ENCODE measurements around the gene DISP3.

Gene DISP3

GRCh38 chr1:11520531-11521233 is 41.7 kb downstream of the DISP3 start:
- H3K27me3 ChIP-seq (replicated peaks; ENCODE audit: control insufficient read depth, insufficient read depth, low read length) = peaks cover 8% of the 10 kb centered on the region
- H3K9me3 ChIP-seq (ENCODE audit: control insufficient read depth, low read length) = no peaks in the 10 kb centered on the region
- H3K4me3 ChIP-seq (ENCODE audit: low read length) = no peak overlapping the region
- DNase-seq (ENCODE audit: low read depth) = no peak
- H3K4me1 ChIP-seq (ENCODE audit: control insufficient read depth, insufficient read depth, low read length) = no peaks in the 10 kb centered on the region
- no peak overlapping the region for H3K9ac ChIP-seq (ENCODE audit: low read length)
- H3K36me3 ChIP-seq (ENCODE audit: control insufficient read depth, insufficient read depth, low read length, severe bottlenecking) = no peaks in the 10 kb centered on the region

GRCh38 chr1:11521582-11522399 is 42.8 kb downstream of the DISP3 start:
- Histone ChIP-seq H3K36me3 (ENCODE audit: control insufficient read depth, insufficient read depth, low read length, severe bottlenecking) (no peaks in the 10 kb centered on the region), H3K4me3 (ENCODE audit: low read length) (no peak overlapping the region), H3K9me3 (ENCODE audit: control insufficient read depth, low read length) (no peaks in the 10 kb centered on the region), H3K9ac (ENCODE audit: low read length) (no peak overlapping the region), H3K27me3 (replicated peaks; ENCODE audit: control insufficient read depth, insufficient read depth, low read length) (peaks cover 8% of the 10 kb centered on the region), H3K4me1 (ENCODE audit: control insufficient read depth, insufficient read depth, low read length) (no peaks in the 10 kb centered on the region)
- no peak for DNase-seq (ENCODE audit: low read depth)

DNA sequence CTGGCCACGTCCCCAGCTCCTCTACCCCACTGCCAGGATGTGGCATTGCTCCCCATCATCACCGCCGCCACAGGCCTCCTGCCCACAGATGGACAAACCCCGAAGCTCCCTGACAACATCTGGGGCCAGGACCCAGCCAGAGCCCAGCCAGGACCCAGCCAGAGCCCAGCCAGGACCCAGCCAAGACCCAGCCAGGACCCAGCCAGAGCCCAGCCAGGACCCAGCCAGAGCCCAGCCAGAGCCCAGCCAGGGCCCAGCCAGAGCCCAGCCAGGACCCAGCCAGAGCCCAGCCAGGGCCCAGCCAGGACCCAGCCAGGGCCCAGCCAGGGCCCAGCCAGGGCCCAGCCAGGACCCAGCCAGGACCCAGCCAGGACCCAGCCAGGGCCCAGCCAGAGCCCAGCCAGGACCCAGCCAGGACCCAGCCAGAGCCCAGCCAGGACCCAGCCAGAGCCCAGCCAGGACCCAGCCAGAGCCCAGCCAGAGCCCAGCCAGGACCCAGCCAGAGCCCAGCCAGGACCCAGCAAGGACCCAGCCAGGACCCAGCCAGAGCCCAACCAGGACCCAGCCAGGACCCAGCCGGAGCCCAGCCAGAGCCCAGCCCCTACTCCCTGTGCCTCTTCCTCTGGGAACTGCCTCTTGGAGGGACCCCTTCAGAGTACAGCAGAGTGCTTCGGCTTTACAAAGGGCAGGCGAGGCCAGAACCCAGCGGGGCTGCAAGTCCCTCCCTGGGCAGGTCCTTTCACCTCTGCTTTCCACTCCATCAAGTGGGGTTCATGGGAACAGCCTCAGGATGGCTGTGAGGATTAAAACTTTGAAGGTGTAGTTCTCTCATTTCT is 43.7 kb downstream of the DISP3 start:
- Histone ChIP-seq H3K4me3 (ENCODE audit: low read length) (no peak overlapping the region), H3K36me3 (ENCODE audit: control insufficient read depth, insufficient read depth, low read length, severe bottlenecking) (no peaks in the 10 kb centered on the region), H3K4me1 (ENCODE audit: control insufficient read depth, insufficient read depth, low read length) (no peaks in the 10 kb centered on the region), H3K9ac (ENCODE audit: low read length) (no peak overlapping the region), H3K27me3 (replicated peaks; ENCODE audit: control insufficient read depth, insufficient read depth, low read length) (peaks cover 8% of the 10 kb centered on the region), H3K9me3 (ENCODE audit: control insufficient read depth, low read length) (no peaks in the 10 kb centered on the region)
- DNase-seq (ENCODE audit: low read depth) = no peak

DNA sequence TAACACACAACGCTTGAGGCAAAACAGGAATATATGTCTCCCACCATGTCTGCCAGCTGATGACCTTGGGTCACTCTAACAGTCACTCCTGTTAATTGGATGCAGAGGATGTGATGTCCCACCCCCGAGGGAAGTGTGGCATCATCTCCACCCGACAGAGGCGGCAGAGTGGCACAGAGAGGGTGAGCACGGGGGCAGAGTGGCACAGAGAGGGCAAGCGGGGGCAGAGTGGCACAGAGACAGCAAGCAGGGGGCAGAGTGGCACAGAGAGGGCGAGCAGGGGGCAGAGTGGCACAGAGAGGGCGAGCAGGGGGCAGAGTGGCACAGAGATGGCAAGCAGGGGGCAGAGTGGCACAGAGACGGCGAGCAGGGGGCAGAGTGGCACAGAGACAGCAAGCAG is 44.3 kb downstream of the DISP3 start:
- Histone ChIP-seq H3K4me3 (ENCODE audit: low read length) (no peak overlapping the region), H3K36me3 (ENCODE audit: control insufficient read depth, insufficient read depth, low read length, severe bottlenecking) (no peaks in the 10 kb centered on the region), H3K4me1 (ENCODE audit: control insufficient read depth, insufficient read depth, low read length) (no peaks in the 10 kb centered on the region), H3K27me3 (replicated peaks; ENCODE audit: control insufficient read depth, insufficient read depth, low read length) (peaks cover 10% of the 10 kb centered on the region), H3K9ac (ENCODE audit: low read length) (no peak overlapping the region), H3K9me3 (ENCODE audit: control insufficient read depth, low read length) (no peaks in the 10 kb centered on the region)
- no peak for DNase-seq (ENCODE audit: low read depth)

GRCh38 chr1:11523746-11524464 is 45.0 kb downstream of the DISP3 start:
- Histone ChIP-seq H3K27me3 (replicated peaks; ENCODE audit: control insufficient read depth, insufficient read depth, low read length) (peaks cover 8% of the 10 kb centered on the region), H3K9me3 (ENCODE audit: control insufficient read depth, low read length) (no peaks in the 10 kb centered on the region), H3K4me3 (ENCODE audit: low read length) (no peak overlapping the region), H3K4me1 (ENCODE audit: control insufficient read depth, insufficient read depth, low read length) (no peaks in the 10 kb centered on the region), H3K36me3 (ENCODE audit: control insufficient read depth, insufficient read depth, low read length, severe bottlenecking) (no peaks in the 10 kb centered on the region), H3K9ac (ENCODE audit: low read length) (no peak overlapping the region)
- no peak for DNase-seq (ENCODE audit: low read depth)

DNA sequence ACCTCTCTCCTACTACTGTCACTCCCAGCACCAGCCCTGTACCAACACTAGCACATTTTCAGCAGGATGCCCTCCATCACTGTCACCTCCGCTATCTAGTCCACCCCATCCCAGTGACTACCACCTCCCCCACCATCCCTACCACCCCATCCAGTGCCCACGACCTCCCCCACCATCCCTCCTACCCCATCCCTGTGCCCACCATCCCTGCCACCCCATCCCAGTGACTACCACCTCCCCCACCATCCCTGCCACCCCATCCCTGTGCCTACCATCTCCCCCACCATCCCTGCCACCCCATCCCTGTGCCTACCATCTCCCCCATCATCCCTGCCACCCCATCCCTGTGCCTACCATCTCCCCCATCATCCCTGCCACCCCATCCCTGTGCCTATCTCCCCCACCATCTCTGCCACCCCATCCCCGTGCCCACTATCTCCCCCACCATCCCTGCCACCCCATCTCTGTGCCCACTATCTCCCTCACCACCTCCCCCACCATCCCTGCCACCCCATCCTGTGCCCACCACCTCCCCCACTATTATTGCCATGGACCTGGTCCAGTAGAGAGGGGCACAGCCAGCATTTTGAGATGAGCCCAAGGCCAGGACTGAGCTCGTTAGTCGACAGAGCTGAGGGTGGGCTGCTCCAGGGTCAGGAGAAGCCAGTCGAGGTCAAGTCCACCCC is 45.7 kb downstream of the DISP3 start:
- no peak for DNase-seq (ENCODE audit: low read depth)
- Histone ChIP-seq H3K9ac (ENCODE audit: low read length) (no peak overlapping the region), H3K9me3 (ENCODE audit: control insufficient read depth, low read length) (no peaks in the 10 kb centered on the region), H3K27me3 (replicated peaks; ENCODE audit: control insufficient read depth, insufficient read depth, low read length) (peaks cover 8% of the 10 kb centered on the region), H3K4me1 (ENCODE audit: control insufficient read depth, insufficient read depth, low read length) (no peaks in the 10 kb centered on the region), H3K4me3 (ENCODE audit: low read length) (no peak overlapping the region), H3K36me3 (ENCODE audit: control insufficient read depth, insufficient read depth, low read length, severe bottlenecking) (no peaks in the 10 kb centered on the region)

GRCh38 chr1:11525151-11525505 is 46.2 kb downstream of the DISP3 start:
- Histone ChIP-seq H3K4me1 (ENCODE audit: control insufficient read depth, insufficient read depth, low read length) (no peaks in the 10 kb centered on the region), H3K27me3 (replicated peaks; ENCODE audit: control insufficient read depth, insufficient read depth, low read length) (peaks cover 8% of the 10 kb centered on the region), H3K9me3 (ENCODE audit: control insufficient read depth, low read length) (no peaks in the 10 kb centered on the region), H3K9ac (ENCODE audit: low read length) (no peak overlapping the region), H3K4me3 (ENCODE audit: low read length) (no peak overlapping the region), H3K36me3 (ENCODE audit: control insufficient read depth, insufficient read depth, low read length, severe bottlenecking) (no peaks in the 10 kb centered on the region)
- no peak for DNase-seq (ENCODE audit: low read depth)

GRCh38 chr1:11525516-11525915 is 46.6 kb downstream of the DISP3 start:
- H3K4me1 ChIP-seq (ENCODE audit: control insufficient read depth, insufficient read depth, low read length) = no peaks in the 10 kb centered on the region
- H3K36me3 ChIP-seq (ENCODE audit: control insufficient read depth, insufficient read depth, low read length, severe bottlenecking) = no peaks in the 10 kb centered on the region
- DNase-seq (ENCODE audit: low read depth) = no peak

GRCh38 chr1:11526071-11526895 is 47.3 kb downstream of the DISP3 start:
- peaks cover 15% of the 10 kb centered on the region for H3K27me3 ChIP-seq (replicated peaks; ENCODE audit: control insufficient read depth, insufficient read depth, low read length)
- H3K4me1 ChIP-seq (ENCODE audit: control insufficient read depth, insufficient read depth, low read length) = no peaks in the 10 kb centered on the region
- no peak overlapping the region for H3K9ac ChIP-seq (ENCODE audit: low read length)
- H3K36me3 ChIP-seq (ENCODE audit: control insufficient read depth, insufficient read depth, low read length, severe bottlenecking) = no peaks in the 10 kb centered on the region
- H3K4me3 ChIP-seq (ENCODE audit: low read length) = no peak overlapping the region
- H3K9me3 ChIP-seq (ENCODE audit: control insufficient read depth, low read length) = no peaks in the 10 kb centered on the region
- DNase-seq (ENCODE audit: low read depth) = no peak

More at GRCh38 chr1:11525516-11525915, 46.6 kb downstream of the DISP3 start:
- H3K9me3 ChIP-seq (ENCODE audit: control insufficient read depth, low read length) = no peaks in the 10 kb centered on the region
- no peak overlapping the region for H3K4me3 ChIP-seq (ENCODE audit: low read length)
- peaks cover 8% of the 10 kb centered on the region for H3K27me3 ChIP-seq (replicated peaks; ENCODE audit: control insufficient read depth, insufficient read depth, low read length)
- H3K9ac ChIP-seq (ENCODE audit: low read length) = no peak overlapping the region

Data from adipocyte (in vitro differentiated cells).